ENCODE measurements around the gene SDHB. TPM values are rescaled to one million over a fixed set of nuclear protein-coding genes. Genes with fewer than 3 reads are reported as not detected.

Gene SDHB
- total and polyA plus RNA-seq, 2 of the 8 experiments (the other 6 are each of a cell fraction or from before 2014, with no cell fraction given), result 84.0 to 98.7 TPM

DNA sequence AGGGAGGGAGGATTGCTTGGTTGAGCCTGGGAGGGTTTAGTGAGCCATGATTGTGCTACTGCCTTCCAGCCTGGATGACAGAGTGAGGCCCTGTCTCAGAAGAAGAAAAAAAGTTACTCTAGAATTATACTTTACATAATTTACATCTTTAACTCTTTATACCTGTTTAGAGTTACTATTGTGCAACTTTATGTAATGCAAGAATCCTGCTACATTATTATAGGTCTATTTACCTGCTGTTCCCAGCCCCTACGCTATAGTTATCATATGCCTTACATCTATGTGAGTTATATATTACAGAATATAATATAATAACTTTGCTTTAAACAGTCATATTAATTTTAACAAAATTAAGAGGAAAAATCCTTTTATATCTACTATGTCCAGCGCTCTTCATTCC lies 14.3 kb downstream of the SDHB start:
- 97% methylated on average over 2 of the region's 2 CpGs; no CpG with 5 or more reads in 1 of the 2 experiments for WGBS, 2 experiments (ENCODE audit: extremely low coverage in 1 of 2, insufficient coverage in 1 of 2, insufficient read length in 1 of 2, insufficient replicate concordance in 2 of 2, low coverage in 1 of 2, low lambda C conversion rate in 2 of 2, missing lambda C conversion rate in 1 of 2)

More for the DNA sequence above, 14.3 kb downstream of the SDHB start:
- no peak overlapping the region for H3K23ac ChIP-seq (ENCODE audit: insufficient read length)
- no peaks in the 10 kb centered on the region for H3K27me3 ChIP-seq (replicated peaks in 1 of 4; ENCODE audit: control insufficient read depth in 3 of 4, extremely low read depth in 1 of 4, insufficient read depth in 3 of 4, low read length in 3 of 4)
- H3K18ac ChIP-seq (ENCODE audit: extremely low read depth, low read length), result no peak overlapping the region
- H2BK15ac ChIP-seq (ENCODE audit: low read length), result no peak overlapping the region
- H2BK20ac ChIP-seq (ENCODE audit: low read length), result no peak overlapping the region
- ChIA-PET POLR2A (ENCODE audit: partially characterized antibody) (interaction anchor here (1.3 kb wide), 1 partner anchor 53 kb away, joined by 3 read pairs; no protein-coding TSS in a partner anchor), CTCF (ENCODE audit: partially characterized antibody) (interaction anchor here (1.3 to 1.9 kb wide), 2 partner anchors 12 to 53 kb away, joined by 6 read pairs; no protein-coding TSS in a partner anchor)
- no peak overlapping the region for H4K5ac ChIP-seq (ENCODE audit: insufficient read length, low read depth, low read length)
- H3K27ac ChIP-seq (ENCODE audit: low read depth, low read length), result no peak overlapping the region
- H2AFZ ChIP-seq (ENCODE audit: low read length), result no peak overlapping the region
- H3K9me3 ChIP-seq (ENCODE audit: insufficient read depth in 2 of 2, low read depth in 1 of 2, low read length in 1 of 2), result no peaks in the 10 kb centered on the region
- no peak overlapping the region for H3K4ac ChIP-seq (replicated peaks; ENCODE audit: insufficient read length, low read depth, low read length)
- no peak overlapping the region for H2BK5ac ChIP-seq (ENCODE audit: low read depth, low read length)
- H3K4me2 ChIP-seq (ENCODE audit: insufficient read depth in 1 of 2, low read depth in 2 of 2, low read length in 2 of 2), result no peak overlapping the region
- H4K20me1 ChIP-seq (replicated peaks in 1 of 2; ENCODE audit: control insufficient read depth in 1 of 2, insufficient read depth in 2 of 2, low read length in 2 of 2), result peaks cover 0 to 1% of the 10 kb centered on the region in 2 experiments
- no peak overlapping the region for H3K56ac ChIP-seq (replicated peaks; ENCODE audit: insufficient read length, low read depth, low read length)
- no peak overlapping the region for H4K8ac ChIP-seq (ENCODE audit: extremely low read depth, insufficient read depth, low read length)
- no peak overlapping the region for H3K14ac ChIP-seq (ENCODE audit: insufficient read length)
- H3K23me2 ChIP-seq (ENCODE audit: low read depth, low read length), result no peaks in the 10 kb centered on the region
- peaks cover 10 to 44% (median 14%) of the 10 kb centered on the region in 4 experiments for H3K36me3 ChIP-seq (ENCODE audit: control insufficient read depth in 2 of 4, insufficient read depth in 4 of 4, low read length in 3 of 4)
- H3K4me1 ChIP-seq (replicated peaks in 1 of 4; ENCODE audit: control insufficient read depth in 3 of 4, insufficient read depth in 4 of 4, low read length in 3 of 4), result no peaks in the 10 kb centered on the region
- H2BK120ac ChIP-seq (replicated peaks; ENCODE audit: low read depth, low read length), result no peak overlapping the region
- DNase-seq (ENCODE audit: low read depth in 1 of 2, low spot score in 2 of 2) (no peak), FAIRE-seq (no peak)
- no peak overlapping the region for H3K4me3 ChIP-seq (ENCODE audit: extremely low read depth in 1 of 4, insufficient read depth in 2 of 4, low read depth in 3 of 4, low read length in 4 of 4)
- no peak overlapping the region for H4K91ac ChIP-seq (replicated peaks; ENCODE audit: insufficient read length, low read length)
- H3K9ac ChIP-seq (replicated peaks in 1 of 4; ENCODE audit: extremely low read depth in 1 of 4, low read depth in 3 of 4, low read length in 3 of 4), result no peak overlapping the region
- H2BK12ac ChIP-seq (ENCODE audit: low read depth, low read length), result no peak overlapping the region
- no peaks in the 10 kb centered on the region for H3K79me2 ChIP-seq (ENCODE audit: control insufficient read depth in 1 of 2, insufficient read depth in 2 of 2, low read length in 2 of 2)
- no peaks in the 10 kb centered on the region for H3K79me1 ChIP-seq (ENCODE audit: low read depth, low read length)
- no peak overlapping the region for H2AK5ac ChIP-seq (ENCODE audit: low read depth, low read length)
- TF ChIP-seq SUZ12 (IDR thresholded peaks at IDR 0.05; ENCODE audit: low read length) (no peak), CEBPB (IDR thresholded peaks at IDR 0.05; ENCODE audit: low read depth, low read length) (0 out of 2 replicates have a peak, but pooled peaks have one; percentile 5)
